HUES64 (cell line): ENCODE results near the gene CYB561D2.

ENCODE experiments used
- H3K27ac ChIP-seq: 2 replicates; pipeline ENCODE4 v1.7.0; 2013; ENCODE audit warnings: low read depth, low read length, inconsistent platforms
- H3K27me3 ChIP-seq: 2 replicates; pipeline ENCODE4 v1.6.1; 2013; ENCODE audit warnings: mild to moderate bottlenecking, low read length; ENCODE audit not compliant: insufficient read depth
- H3K36me3 ChIP-seq: 2 replicates; pipeline ENCODE4 v1.6.1; 2013; ENCODE audit warnings: mild to moderate bottlenecking, low read length; ENCODE audit not compliant: insufficient read depth
- H3K4me1 ChIP-seq: 2 replicates; pipeline ENCODE4 v1.6.1; 2013; ENCODE audit warnings: mild to moderate bottlenecking, low read length, moderate library complexity; ENCODE audit not compliant: insufficient read depth
- H3K4me3 ChIP-seq: 2 replicates; pipeline ENCODE4 v1.5.1; 2013; ENCODE audit warnings: mild to moderate bottlenecking, low read length, moderate library complexity
- H3K9ac ChIP-seq: 2 replicates; pipeline ENCODE4 v1.6.1; 2013; ENCODE audit warnings: mild to moderate bottlenecking, low read depth, low read length
- H3K9me3 ChIP-seq: 2 replicates; pipeline ENCODE4 v1.6.1; 2013; ENCODE audit warnings: low read depth, low read length; ENCODE audit not compliant: insufficient read depth
- WGBS: fragments of 150-250, 120-280 bp; methylation state at CpG from one replicate; pipeline ENCODE4 v1.1.7; 2013; ENCODE audit warnings: missing lambda C conversion rate; 5-methylcytosine and 5-hydroxymethylcytosine counted together

Gene CYB561D2

GRCh38 chr3:50385754-50386153 lies 35.1 kb downstream of the CYB561D2 start:
- Histone ChIP-seq H3K4me3 (no peak overlapping the region), H3K9ac (no peak overlapping the region), H3K27me3 (no peaks in the 10 kb centered on the region), H3K9me3 (no peaks in the 10 kb centered on the region), H3K27ac (no peak overlapping the region), H3K36me3 (no peaks in the 10 kb centered on the region), H3K4me1 (no peaks in the 10 kb centered on the region)
- WGBS: 94% methylated on average over 11 of the region's 13 CpGs

- Histone ChIP-seq H3K9me3 (no peaks in the 10 kb centered on the region), H3K4me3 (no peak overlapping the region), H3K4me1 (no peaks in the 10 kb centered on the region), H3K9ac (no peak overlapping the region), H3K27ac (no peak overlapping the region), H3K27me3 (no peaks in the 10 kb centered on the region), H3K36me3 (no peaks in the 10 kb centered on the region)
- 83% methylated on average over 25 of the region's 25 CpGs for WGBS
Measured at GRCh38 chr3:50388016-50388719, 37.5 kb downstream of the CYB561D2 start.

GRCh38 chr3:50388720-50389413 lies 38.2 kb downstream of the CYB561D2 start:
- H3K4me1 ChIP-seq: no peaks in the 10 kb centered on the region
- no peaks in the 10 kb centered on the region for H3K36me3 ChIP-seq
- H3K9me3 ChIP-seq: no peaks in the 10 kb centered on the region
- H3K4me3 ChIP-seq: no peak overlapping the region
- H3K27ac ChIP-seq: no peak overlapping the region
- WGBS: 83% methylated on average over 22 of the region's 22 CpGs
- H3K9ac ChIP-seq: no peak overlapping the region
- no peaks in the 10 kb centered on the region for H3K27me3 ChIP-seq

- WGBS: 92% methylated on average over 6 of the region's 6 CpGs
- no peaks in the 10 kb centered on the region for H3K27me3 ChIP-seq
- no peaks in the 10 kb centered on the region for H3K4me1 ChIP-seq
- no peak overlapping the region for H3K9ac ChIP-seq
- no peaks in the 10 kb centered on the region for H3K36me3 ChIP-seq
- no peak overlapping the region for H3K4me3 ChIP-seq
- H3K9me3 ChIP-seq: no peaks in the 10 kb centered on the region
- H3K27ac ChIP-seq: no peak overlapping the region
Measured at GRCh38 chr3:50389414-50389767, 38.7 kb downstream of the CYB561D2 start.

GRCh38 chr3:50390508-50391224 lies 40.0 kb downstream of the CYB561D2 start:
- WGBS: 90% methylated on average over 10 of the region's 12 CpGs
- Histone ChIP-seq H3K27ac (no peak overlapping the region), H3K4me1 (no peaks in the 10 kb centered on the region), H3K36me3 (no peaks in the 10 kb centered on the region), H3K9me3 (no peaks in the 10 kb centered on the region), H3K27me3 (no peaks in the 10 kb centered on the region), H3K9ac (no peak overlapping the region), H3K4me3 (no peak overlapping the region)

GRCh38 chr3:50392101-50392715 lies 41.5 kb downstream of the CYB561D2 start:
- Histone ChIP-seq H3K27ac (no peak overlapping the region), H3K9ac (no peak overlapping the region), H3K9me3 (no peaks in the 10 kb centered on the region), H3K27me3 (no peaks in the 10 kb centered on the region), H3K36me3 (no peaks in the 10 kb centered on the region), H3K4me1 (no peaks in the 10 kb centered on the region), H3K4me3 (no peak overlapping the region)
- 80% methylated on average over 5 of the region's 5 CpGs for WGBS

- WGBS: 87% methylated on average over 5 of the region's 5 CpGs
- Histone ChIP-seq H3K4me1 (no peaks in the 10 kb centered on the region), H3K4me3 (no peak overlapping the region), H3K9me3 (no peaks in the 10 kb centered on the region), H3K9ac (no peak overlapping the region), H3K27ac (no peak overlapping the region), H3K27me3 (no peaks in the 10 kb centered on the region), H3K36me3 (no peaks in the 10 kb centered on the region)
Measured at GRCh38 chr3:50393061-50393460, 42.4 kb downstream of the CYB561D2 start.

GRCh38 chr3:50395070-50395860 lies 44.6 kb downstream of the CYB561D2 start:
- Histone ChIP-seq H3K4me1 (no peaks in the 10 kb centered on the region), H3K36me3 (no peaks in the 10 kb centered on the region), H3K9ac (no peak overlapping the region), H3K27me3 (no peaks in the 10 kb centered on the region; the same call in 1 of the 2 replicates), H3K4me3 (no peak overlapping the region), H3K9me3 (no peaks in the 10 kb centered on the region), H3K27ac (no peak overlapping the region)
- 87% methylated on average over 10 of the region's 10 CpGs for WGBS

- H3K4me3 ChIP-seq: no peak overlapping the region
- no peaks in the 10 kb centered on the region; the same call in 1 of the 2 replicates for H3K27me3 ChIP-seq
- no peaks in the 10 kb centered on the region for H3K9me3 ChIP-seq
- no peaks in the 10 kb centered on the region for H3K4me1 ChIP-seq
- no peak overlapping the region for H3K9ac ChIP-seq
- whole genome bisulfite sequencing: 90% methylated on average over 10 of the region's 10 CpGs
- no peaks in the 10 kb centered on the region for H3K36me3 ChIP-seq
- H3K27ac ChIP-seq: no peak overlapping the region
Measured at GRCh38 chr3:50396502-50396901, 45.8 kb downstream of the CYB561D2 start.

GRCh38 chr3:50401978-50402595 lies 51.4 kb downstream of the CYB561D2 start:
- no peak overlapping the region for H3K9ac ChIP-seq

More at GRCh38 chr3:50401978-50402595, 51.4 kb downstream of the CYB561D2 start:
- H3K4me3 ChIP-seq: no peak overlapping the region
- WGBS: 68% methylated on average over 5 of the region's 5 CpGs
- no peak overlapping the region for H3K27ac ChIP-seq
- H3K27me3 ChIP-seq: no peaks in the 10 kb centered on the region; the same call in 1 of the 2 replicates
- no peaks in the 10 kb centered on the region for H3K36me3 ChIP-seq
- H3K4me1 ChIP-seq: no peaks in the 10 kb centered on the region
- H3K9me3 ChIP-seq: no peaks in the 10 kb centered on the region
